HepG2 (cell line): ENCODE results near the gene SCN4B. TPM values are rescaled to one million over a fixed set of nuclear protein-coding genes. Genes with fewer than 3 reads are reported as not detected.

Experiments used
- BHLHE40 ChIP-seq: IDR thresholded peaks from 2 replicates; pipeline ENCODE4 v1.6.1; 2011; ENCODE audit warnings: low read length, improper control_type of control experiment
- GFI1 ChIP-seq: sonication (generic); formaldehyde crosslinking; IDR thresholded peaks from 2 replicates; pipeline ENCODE4 v1.5.0; 2020; ENCODE audit warnings: missing genetic modification reagents, mild to moderate bottlenecking, borderline replicate concordance
- IRF2 ChIP-seq: IDR thresholded peaks from 2 replicates; pipeline ENCODE4 v1.6.1; 2018; ENCODE audit warnings: missing genetic modification reagents, missing compliant biosample characterization
- MED1 ChIP-seq: sonication (generic); formaldehyde crosslinking; IDR thresholded peaks from 2 replicates; pipeline ENCODE4 v1.4.0; 2020; ENCODE audit warnings: missing genetic modification reagents
- MXI1 ChIP-seq: IDR thresholded peaks from 3 replicates; pipeline ENCODE4 v1.6.1; 2012; ENCODE audit warnings: low read depth, low read length, inconsistent platforms, borderline replicate concordance
- TEAD3 ChIP-seq: optimal IDR thresholded peaks from 2 replicates; pipeline ENCODE3; 2016; ENCODE audit warnings: borderline replicate concordance
- ZFY ChIP-seq: sonication (generic); formaldehyde crosslinking; IDR thresholded peaks from 2 replicates; pipeline ENCODE4 v1.4.0; 2020; ENCODE audit warnings: missing genetic modification reagents
- ZNF296 ChIP-seq: sonication (generic); formaldehyde crosslinking; conservative IDR thresholded peaks from 2 replicates; pipeline ENCODE4 v1.5.0; 2020; ENCODE audit warnings: mild to moderate bottlenecking, missing genetic modification reagents
- ZNF329 ChIP-seq: sonication (generic); formaldehyde crosslinking; IDR thresholded peaks from 2 replicates; pipeline ENCODE4 v1.9.0; 2021; ENCODE audit warnings: low read depth, mild to moderate bottlenecking, missing genetic modification reagents
- ZNF350 ChIP-seq: sonication (generic); formaldehyde crosslinking; IDR thresholded peaks from 2 replicates; pipeline ENCODE4 v1.4.0; 2020; ENCODE audit warnings: mild to moderate bottlenecking, low read depth, missing genetic modification reagents, borderline replicate concordance
- ZNF644 ChIP-seq: IDR thresholded peaks from 2 replicates; pipeline ENCODE4 v1.6.1; 2016; ENCODE audit warnings: low read depth
- ZNF710 ChIP-seq: sonication (generic); formaldehyde crosslinking; IDR thresholded peaks from 2 replicates; pipeline ENCODE4 v1.5.0; 2020; ENCODE audit warnings: mild to moderate bottlenecking, missing genetic modification reagents, borderline replicate concordance
- polyA plus RNA-seq, 8 experiments: library from polyadenylated mRNA; depleted of rRNA in 3 of 8; stranded (reverse) in 7 of 8; unstranded in 1 of 8; fragments of >200 nt; fragmentation: Illumina TruSeq in 4 of 8; extraction: Trizol in 4 of 8; gene quantifications; 2 replicates each; pipeline versions ENCODE4 v1.2.1 to v1.2.3, GENCODE V29; 2011 to 2016; ENCODE audit warnings: low read depth in 4 of 8, missing spikeins in 1 of 8, mixed read lengths in 1 of 8; ENCODE audit not compliant: insufficient read depth in 1 of 8
- total RNA-seq, 5 experiments: library from RNA; depleted of rRNA; stranded (reverse); fragments of >200 nt; fragmentation: Illumina TruSeq; extraction: Trizol; gene quantifications; 2 replicates each; pipeline ENCODE4 v1.2.3, GENCODE V29; 2016; ENCODE audit warnings: low read depth in 1 of 5
- TF ChIP-seq, protein P1 (sequence below): IDR thresholded peaks from 2 replicates; pipeline ENCODE4 v1.4.0; 2020; ENCODE audit warnings: mild to moderate bottlenecking, missing genetic modification reagents
- TF ChIP-seq, protein P2 (sequence below): sonication (generic); formaldehyde crosslinking; IDR thresholded peaks from 2 replicates; pipeline ENCODE4 v1.4.0; 2020; ENCODE audit warnings: missing genetic modification reagents
- TF ChIP-seq, protein P3 (sequence below): sonication (generic); formaldehyde crosslinking; IDR thresholded peaks from 2 replicates; pipeline ENCODE4 v1.8.0; 2022; ENCODE audit warnings: mild to moderate bottlenecking, missing genetic modification reagents, moderate library complexity
- TF ChIP-seq, protein P4 (sequence below): IDR thresholded peaks from 2 replicates; pipeline ENCODE4 v1.6.1; 2016

Gene SCN4B
- total and polyA plus RNA-seq, 2 of the 13 experiments (the other 11 are each of a cell fraction or from before 2014, with no cell fraction given): 0.04 to 0.29 TPM

- TF ChIP-seq, protein P1, sequence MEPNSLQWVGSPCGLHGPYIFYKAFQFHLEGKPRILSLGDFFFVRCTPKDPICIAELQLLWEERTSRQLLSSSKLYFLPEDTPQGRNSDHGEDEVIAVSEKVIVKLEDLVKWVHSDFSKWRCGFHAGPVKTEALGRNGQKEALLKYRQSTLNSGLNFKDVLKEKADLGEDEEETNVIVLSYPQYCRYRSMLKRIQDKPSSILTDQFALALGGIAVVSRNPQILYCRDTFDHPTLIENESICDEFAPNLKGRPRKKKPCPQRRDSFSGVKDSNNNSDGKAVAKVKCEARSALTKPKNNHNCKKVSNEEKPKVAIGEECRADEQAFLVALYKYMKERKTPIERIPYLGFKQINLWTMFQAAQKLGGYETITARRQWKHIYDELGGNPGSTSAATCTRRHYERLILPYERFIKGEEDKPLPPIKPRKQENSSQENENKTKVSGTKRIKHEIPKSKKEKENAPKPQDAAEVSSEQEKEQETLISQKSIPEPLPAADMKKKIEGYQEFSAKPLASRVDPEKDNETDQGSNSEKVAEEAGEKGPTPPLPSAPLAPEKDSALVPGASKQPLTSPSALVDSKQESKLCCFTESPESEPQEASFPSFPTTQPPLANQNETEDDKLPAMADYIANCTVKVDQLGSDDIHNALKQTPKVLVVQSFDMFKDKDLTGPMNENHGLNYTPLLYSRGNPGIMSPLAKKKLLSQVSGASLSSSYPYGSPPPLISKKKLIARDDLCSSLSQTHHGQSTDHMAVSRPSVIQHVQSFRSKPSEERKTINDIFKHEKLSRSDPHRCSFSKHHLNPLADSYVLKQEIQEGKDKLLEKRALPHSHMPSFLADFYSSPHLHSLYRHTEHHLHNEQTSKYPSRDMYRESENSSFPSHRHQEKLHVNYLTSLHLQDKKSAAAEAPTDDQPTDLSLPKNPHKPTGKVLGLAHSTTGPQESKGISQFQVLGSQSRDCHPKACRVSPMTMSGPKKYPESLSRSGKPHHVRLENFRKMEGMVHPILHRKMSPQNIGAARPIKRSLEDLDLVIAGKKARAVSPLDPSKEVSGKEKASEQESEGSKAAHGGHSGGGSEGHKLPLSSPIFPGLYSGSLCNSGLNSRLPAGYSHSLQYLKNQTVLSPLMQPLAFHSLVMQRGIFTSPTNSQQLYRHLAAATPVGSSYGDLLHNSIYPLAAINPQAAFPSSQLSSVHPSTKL (CRISPR knock-in tag): no peak; the same call in 1 of the 2 replicates
- TF ChIP-seq ZNF329 (no peak), ZNF644 (CRISPR knock-in tag) (peak; percentile 32; the same call in 1 of the 2 replicates), ZNF710 (CRISPR knock-in tag) (0 out of 2 replicates have a peak, but pooled peaks have one; percentile 36), ZFY (CRISPR knock-in tag) (0 out of 2 replicates have a peak, but pooled peaks have one; percentile 35), IRF2 (CRISPR knock-in tag) (0 out of 2 replicates have a peak, but pooled peaks have one; percentile 40), GFI1 (CRISPR knock-in tag) (0 out of 2 replicates have a peak, but pooled peaks have one; percentile 24), TEAD3 (peak; percentile 33), BHLHE40 (0 out of 2 replicates have a peak, but pooled peaks have one; percentile 30), ZNF350 (CRISPR knock-in tag) (no peak), ZNF296 (CRISPR knock-in tag) (no peak), MXI1 (0 out of 3 replicates have a peak, but pooled peaks have one; percentile 27), MED1 (CRISPR knock-in tag) (peak; percentile 59)
- TF ChIP-seq, protein P2, sequence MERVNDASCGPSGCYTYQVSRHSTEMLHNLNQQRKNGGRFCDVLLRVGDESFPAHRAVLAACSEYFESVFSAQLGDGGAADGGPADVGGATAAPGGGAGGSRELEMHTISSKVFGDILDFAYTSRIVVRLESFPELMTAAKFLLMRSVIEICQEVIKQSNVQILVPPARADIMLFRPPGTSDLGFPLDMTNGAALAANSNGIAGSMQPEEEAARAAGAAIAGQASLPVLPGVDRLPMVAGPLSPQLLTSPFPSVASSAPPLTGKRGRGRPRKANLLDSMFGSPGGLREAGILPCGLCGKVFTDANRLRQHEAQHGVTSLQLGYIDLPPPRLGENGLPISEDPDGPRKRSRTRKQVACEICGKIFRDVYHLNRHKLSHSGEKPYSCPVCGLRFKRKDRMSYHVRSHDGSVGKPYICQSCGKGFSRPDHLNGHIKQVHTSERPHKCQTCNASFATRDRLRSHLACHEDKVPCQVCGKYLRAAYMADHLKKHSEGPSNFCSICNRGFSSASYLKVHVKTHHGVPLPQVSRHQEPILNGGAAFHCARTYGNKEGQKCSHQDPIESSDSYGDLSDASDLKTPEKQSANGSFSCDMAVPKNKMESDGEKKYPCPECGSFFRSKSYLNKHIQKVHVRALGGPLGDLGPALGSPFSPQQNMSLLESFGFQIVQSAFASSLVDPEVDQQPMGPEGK: peak; percentile 97
- TF ChIP-seq, protein P3, sequence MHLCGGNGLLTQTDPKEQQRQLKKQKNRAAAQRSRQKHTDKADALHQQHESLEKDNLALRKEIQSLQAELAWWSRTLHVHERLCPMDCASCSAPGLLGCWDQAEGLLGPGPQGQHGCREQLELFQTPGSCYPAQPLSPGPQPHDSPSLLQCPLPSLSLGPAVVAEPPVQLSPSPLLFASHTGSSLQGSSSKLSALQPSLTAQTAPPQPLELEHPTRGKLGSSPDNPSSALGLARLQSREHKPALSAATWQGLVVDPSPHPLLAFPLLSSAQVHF: no peak
- TF ChIP-seq, protein P4, sequence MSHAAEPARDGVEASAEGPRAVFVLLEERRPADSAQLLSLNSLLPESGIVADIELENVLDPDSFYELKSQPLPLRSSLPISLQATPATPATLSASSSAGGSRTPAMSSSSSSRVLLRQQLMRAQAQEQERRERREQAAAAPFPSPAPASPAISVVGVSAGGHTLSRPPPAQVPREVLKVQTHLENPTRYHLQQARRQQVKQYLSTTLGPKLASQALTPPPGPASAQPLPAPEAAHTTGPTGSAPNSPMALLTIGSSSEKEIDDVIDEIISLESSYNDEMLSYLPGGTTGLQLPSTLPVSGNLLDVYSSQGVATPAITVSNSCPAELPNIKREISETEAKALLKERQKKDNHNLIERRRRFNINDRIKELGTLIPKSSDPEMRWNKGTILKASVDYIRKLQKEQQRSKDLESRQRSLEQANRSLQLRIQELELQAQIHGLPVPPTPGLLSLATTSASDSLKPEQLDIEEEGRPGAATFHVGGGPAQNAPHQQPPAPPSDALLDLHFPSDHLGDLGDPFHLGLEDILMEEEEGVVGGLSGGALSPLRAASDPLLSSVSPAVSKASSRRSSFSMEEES: 0 out of 2 replicates have a peak, but pooled peaks have one; percentile 29
Observed at GRCh38 chr11:118198370-118198769, 45.7 kb upstream of the SCN4B start (continued).
